ENCODE measurements around the gene HCRTR1. TPM values are rescaled to one million over a fixed set of nuclear protein-coding genes. Genes with fewer than 3 reads are reported as not detected.

Gene HCRTR1
- total and polyA plus RNA-seq, 2 donors (not counting 3 experiments of a cell fraction or from before 2014, with no cell fraction given): 0.93 to 1.5 TPM

DNA sequence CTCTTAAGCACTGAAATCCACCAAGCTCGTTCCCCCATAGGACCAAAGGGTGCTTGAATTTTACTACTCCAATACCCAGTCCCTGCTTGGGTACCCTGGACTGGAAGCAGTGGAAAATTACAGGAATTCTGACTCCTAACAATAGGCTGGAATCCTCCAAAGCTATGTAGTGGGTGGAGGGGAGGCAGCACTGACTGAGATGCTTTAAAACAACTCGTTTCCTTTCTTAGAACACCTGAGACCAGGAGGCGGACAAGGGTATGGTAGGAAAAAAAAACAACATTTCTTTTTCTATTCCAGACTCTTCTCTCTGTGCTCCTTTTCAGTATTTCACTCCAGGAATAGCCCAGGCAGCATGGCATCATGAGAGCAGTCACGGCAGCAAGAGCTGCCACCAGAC, 24.9 kb downstream of the HCRTR1 start:
- ChIA-PET POLR2A (no interaction called here), CTCF (interaction anchor here (0.8 kb wide), 1 partner anchor 24 kb away, joined by 4 read pairs; no protein-coding TSS in a partner anchor)
- intact Hi-C loops (cut with micrococcal nuclease): loop anchor here (10.0 kb wide), 1 partner anchor 292 kb away; the partner anchor contains the start of gene PTP4A2
- no peaks in the 10 kb centered on the region for H3K36me3 ChIP-seq (ENCODE audit: control insufficient read depth in 2 of 2, extremely low read depth in 1 of 2, insufficient read depth in 2 of 2, low read length in 2 of 2)
- H2AFZ ChIP-seq (ENCODE audit: low read depth, low read length): no peak overlapping the region
- no peak overlapping the region for H3K4me3 ChIP-seq (replicated peaks in 1 of 3; ENCODE audit: insufficient read depth in 1 of 3, low read depth in 1 of 3, low read length in 3 of 3)
- BruUV-seq (replicated peaks): no TSS peak
- H3K9me3 ChIP-seq (replicated peaks; ENCODE audit: control insufficient read depth, insufficient read depth, low read length): no peaks in the 10 kb centered on the region
- H3K9ac ChIP-seq (replicated peaks; ENCODE audit: extremely low read depth, insufficient read depth, low read length): no peak overlapping the region
- H3K27ac ChIP-seq (ENCODE audit: insufficient read depth, low read depth, low read length): no peak overlapping the region
- H3K4me1 ChIP-seq (ENCODE audit: control insufficient read depth, extremely low read depth, insufficient read depth, low read length): peaks cover 22% of the 10 kb centered on the region
- H3K27me3 ChIP-seq (ENCODE audit: control insufficient read depth in 2 of 2, insufficient read depth in 2 of 2, low read length in 2 of 2): no peaks in the 10 kb centered on the region
- no peaks in the 10 kb centered on the region for H3K9me1 ChIP-seq (replicated peaks; ENCODE audit: control insufficient read depth, extremely low read depth, insufficient read depth, low read length)
- peaks cover 57% of the 10 kb centered on the region for H3K79me2 ChIP-seq (ENCODE audit: control insufficient read depth, insufficient read depth, low read length)
- no peaks in the 10 kb centered on the region for H4K20me1 ChIP-seq (replicated peaks; ENCODE audit: control insufficient read depth, extremely low read depth, insufficient read depth, low read length)
- FAIRE-seq (no peak), DNase-seq (ENCODE audit: low read depth, low spot score) (no peak)
- no peak overlapping the region for H3K4me2 ChIP-seq (ENCODE audit: insufficient read depth, low read length)
- no peak for TF ChIP-seq JUN (IDR thresholded peaks at IDR 0.05; ENCODE audit: borderline replicate concordance, insufficient read depth, insufficient read length, low read depth)
- no peak for TF ChIP-seq POLR2A (IDR thresholded peaks at IDR 0.05; ENCODE audit: low read depth, low read length)
- TF ChIP-seq, protein P1, sequence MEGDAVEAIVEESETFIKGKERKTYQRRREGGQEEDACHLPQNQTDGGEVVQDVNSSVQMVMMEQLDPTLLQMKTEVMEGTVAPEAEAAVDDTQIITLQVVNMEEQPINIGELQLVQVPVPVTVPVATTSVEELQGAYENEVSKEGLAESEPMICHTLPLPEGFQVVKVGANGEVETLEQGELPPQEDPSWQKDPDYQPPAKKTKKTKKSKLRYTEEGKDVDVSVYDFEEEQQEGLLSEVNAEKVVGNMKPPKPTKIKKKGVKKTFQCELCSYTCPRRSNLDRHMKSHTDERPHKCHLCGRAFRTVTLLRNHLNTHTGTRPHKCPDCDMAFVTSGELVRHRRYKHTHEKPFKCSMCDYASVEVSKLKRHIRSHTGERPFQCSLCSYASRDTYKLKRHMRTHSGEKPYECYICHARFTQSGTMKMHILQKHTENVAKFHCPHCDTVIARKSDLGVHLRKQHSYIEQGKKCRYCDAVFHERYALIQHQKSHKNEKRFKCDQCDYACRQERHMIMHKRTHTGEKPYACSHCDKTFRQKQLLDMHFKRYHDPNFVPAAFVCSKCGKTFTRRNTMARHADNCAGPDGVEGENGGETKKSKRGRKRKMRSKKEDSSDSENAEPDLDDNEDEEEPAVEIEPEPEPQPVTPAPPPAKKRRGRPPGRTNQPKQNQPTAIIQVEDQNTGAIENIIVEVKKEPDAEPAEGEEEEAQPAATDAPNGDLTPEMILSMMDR (IDR thresholded peaks at IDR 0.05; ENCODE audit: extremely low read depth in 1 of 2, insufficient read depth in 1 of 2, low read depth in 1 of 2, low read length in 2 of 2): no peak
- no peak for TF ChIP-seq EZH2 (IDR thresholded peaks at IDR 0.05; ENCODE audit: borderline replicate concordance, low read depth, low read length, severe bottlenecking)
- TF ChIP-seq, protein P2, sequence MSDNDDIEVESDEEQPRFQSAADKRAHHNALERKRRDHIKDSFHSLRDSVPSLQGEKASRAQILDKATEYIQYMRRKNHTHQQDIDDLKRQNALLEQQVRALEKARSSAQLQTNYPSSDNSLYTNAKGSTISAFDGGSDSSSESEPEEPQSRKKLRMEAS (IDR thresholded peaks at IDR 0.05; ENCODE audit: insufficient read depth, insufficient read length): no peak
- TF ChIP-seq FOS (IDR thresholded peaks at IDR 0.05; ENCODE audit: borderline replicate concordance, insufficient read depth, low read length): no peak
- TF ChIP-seq POLR2AphosphoS5 (IDR thresholded peaks at IDR 0.05; ENCODE audit: insufficient read depth, low read depth, low read length): no peak
- TF ChIP-seq GATA2 (IDR thresholded peaks at IDR 0.05; ENCODE audit: insufficient read depth, insufficient read length, low read depth, low read length): no peak
- no peak for TF ChIP-seq MYC (IDR thresholded peaks at IDR 0.05; ENCODE audit: low read depth, low read length)
- dilution Hi-C loops (cut with MboI; ENCODE audit: extremely low pct_ligation_motif_present, low sequenced_read_pairs): no loop called here

Data from endothelial cell of umbilical vein (primary cell).